Ramos (cell line): ENCODE data around the gene FOXK1.

ENCODE experiments used
- in situ Hi-C: fragments of 300-500 bp; cut with MboI; formaldehyde crosslinking; loops from one replicate; pipeline ENCODE4 v1.14.3; 2022; ENCODE audit warnings: low sequenced_read_pairs; ENCODE audit not compliant: unreplicated experiment

The FOXK1 gene

DNA sequence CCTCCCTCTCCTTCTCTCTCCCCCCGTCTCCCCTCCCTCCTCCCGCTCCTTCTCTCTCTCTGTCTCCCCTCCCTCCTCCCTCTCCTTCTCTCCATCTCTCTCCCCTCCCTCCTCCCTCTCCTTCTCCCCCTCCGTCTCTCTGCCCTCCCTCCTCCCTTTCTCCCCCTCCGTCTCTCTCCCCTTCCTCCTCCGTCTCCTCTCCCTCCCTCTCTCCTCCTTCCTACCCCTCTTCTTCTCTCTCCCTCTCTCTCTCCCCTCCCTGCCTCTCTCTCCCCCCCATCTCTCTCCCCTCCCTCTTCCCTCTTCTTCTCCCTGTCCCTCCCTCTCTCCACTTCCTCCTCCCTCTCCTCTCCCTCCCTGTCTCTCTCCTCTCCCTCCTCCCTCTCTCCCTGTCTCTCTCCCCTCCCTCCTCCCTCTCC, 125.5 kb downstream of the FOXK1 start:
- in situ Hi-C loops, result no loop called here

DNA sequence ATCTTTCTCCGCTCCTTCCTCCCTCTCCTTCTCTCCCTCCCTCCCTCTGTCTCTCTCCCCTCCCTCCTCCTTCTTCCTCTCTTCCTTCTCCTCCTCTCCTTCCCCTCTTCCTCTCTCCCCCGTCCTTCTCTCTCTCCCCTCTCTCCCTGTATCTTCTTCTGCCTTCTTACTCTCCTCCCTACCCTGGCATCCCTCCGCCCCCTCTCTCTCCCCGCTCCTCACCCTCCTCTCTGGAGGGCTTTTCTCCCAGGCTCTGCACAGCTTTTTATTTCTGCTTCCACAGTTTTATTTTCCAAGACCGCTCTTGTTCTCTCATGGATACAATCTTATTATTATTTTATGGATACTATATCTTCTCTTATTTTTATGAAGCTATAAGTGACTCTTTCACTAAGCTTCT, 125.9 kb downstream of the FOXK1 start:
- in situ Hi-C loops, result no loop called here

DNA sequence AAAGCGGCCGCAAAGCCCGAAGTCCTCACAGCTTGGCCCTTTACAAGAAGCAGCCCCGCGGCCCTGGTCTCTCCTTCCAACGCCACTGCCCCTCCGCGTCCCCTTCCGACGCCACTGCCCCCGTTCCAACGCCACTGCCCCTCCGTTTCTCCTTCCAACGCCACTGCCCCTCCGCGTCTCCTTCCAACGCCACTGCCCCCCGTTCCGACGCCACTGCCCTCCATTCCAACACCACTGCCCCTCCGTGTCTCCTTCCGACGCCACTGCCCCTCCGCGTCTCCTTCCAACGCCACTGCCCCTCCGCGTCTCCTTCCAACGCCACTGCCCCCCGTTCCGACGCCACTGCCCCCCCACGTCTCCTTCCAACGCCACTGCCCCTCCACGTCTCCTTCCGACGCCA, 126.5 kb downstream of the FOXK1 start:
- in situ Hi-C loops, result no loop called here

DNA sequence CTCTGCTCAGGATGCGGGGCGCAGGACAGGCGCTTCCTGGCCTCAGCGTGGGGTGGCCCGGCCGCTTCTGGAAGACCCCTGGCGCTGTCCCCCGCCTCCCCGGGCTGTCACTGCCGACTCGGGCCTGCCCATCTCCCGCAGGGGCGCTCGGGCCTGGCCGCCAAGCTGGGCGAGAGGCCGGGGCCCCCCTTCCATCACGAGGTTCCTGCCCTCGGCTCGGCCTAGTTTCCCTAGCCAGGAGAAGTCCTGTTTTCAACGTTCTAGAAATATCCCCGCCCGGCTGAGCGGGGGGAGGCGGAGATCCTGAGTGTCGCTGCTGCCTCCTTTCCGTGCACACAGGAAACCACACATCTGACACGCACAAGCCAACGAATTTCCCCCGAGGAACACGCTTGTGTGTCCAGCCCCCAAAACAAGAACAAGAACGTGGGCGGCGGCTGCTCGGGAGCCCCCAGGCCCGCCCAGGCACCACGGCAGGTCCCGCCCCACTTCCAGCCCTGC, 127.0 kb downstream of the FOXK1 start:
- in situ Hi-C loops, result no loop called here

DNA sequence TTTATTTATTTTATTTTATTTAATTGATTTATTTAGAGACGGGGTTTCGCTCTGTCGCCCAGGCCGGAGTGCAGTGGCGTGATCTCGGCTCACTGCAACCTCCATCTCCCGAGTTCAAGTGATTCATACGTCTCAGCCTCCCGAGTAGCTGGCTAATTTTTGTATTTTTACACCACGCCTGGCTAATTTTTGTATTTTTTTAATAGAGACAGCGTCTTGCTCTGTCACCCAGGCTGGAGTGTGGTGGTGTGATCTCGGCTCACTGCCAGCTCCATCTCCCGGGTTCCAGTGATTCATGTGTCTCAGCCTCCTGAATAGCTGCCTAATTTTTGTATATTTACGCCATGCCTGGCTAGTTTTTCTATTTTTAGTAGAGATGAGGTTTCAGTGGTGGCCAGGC, 127.6 kb downstream of the FOXK1 start:
- in situ Hi-C loops, result no loop called here

DNA sequence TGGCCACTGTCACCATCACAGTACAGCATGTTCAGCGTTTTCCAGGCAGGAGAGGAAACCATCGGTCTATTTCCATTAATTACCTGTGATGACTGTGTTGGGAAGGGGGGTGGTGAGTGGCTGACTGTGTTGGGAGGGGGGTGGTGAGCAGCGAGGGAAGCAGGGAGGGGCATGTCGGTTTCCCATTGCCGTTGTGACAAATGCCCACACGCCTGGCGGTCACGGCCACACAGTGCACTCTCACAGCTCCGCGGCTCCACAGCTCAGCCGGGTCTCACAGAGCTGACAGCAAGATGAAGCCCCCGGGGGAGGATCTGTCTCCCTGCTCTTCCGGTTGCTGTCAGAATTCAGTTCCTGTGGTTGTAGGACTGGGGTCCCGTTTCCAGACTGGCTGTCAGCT, 132.3 kb downstream of the FOXK1 start:
- in situ Hi-C loops, result no loop called here

DNA sequence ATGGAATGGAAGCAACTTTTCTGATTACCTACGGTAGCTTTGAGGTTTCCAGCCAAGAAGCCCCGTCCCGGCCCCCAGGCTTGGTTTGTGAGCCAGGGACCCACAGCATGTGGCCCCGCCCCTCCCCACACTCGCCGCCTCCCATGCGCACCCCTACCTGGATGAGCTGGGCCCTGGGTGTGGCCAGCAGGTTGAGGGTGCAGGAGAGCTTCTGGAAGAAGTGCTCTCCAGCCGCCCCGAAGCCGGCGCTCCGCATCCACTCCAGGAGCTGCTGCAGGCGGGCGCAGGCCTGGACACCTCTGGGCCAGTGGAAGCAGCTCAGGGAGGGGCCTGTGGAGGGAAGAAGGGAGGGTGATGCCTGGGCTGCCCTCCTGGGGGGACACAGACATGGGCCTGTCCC, 133.0 kb downstream of the FOXK1 start:
- in situ Hi-C loops, result no loop called here

DNA sequence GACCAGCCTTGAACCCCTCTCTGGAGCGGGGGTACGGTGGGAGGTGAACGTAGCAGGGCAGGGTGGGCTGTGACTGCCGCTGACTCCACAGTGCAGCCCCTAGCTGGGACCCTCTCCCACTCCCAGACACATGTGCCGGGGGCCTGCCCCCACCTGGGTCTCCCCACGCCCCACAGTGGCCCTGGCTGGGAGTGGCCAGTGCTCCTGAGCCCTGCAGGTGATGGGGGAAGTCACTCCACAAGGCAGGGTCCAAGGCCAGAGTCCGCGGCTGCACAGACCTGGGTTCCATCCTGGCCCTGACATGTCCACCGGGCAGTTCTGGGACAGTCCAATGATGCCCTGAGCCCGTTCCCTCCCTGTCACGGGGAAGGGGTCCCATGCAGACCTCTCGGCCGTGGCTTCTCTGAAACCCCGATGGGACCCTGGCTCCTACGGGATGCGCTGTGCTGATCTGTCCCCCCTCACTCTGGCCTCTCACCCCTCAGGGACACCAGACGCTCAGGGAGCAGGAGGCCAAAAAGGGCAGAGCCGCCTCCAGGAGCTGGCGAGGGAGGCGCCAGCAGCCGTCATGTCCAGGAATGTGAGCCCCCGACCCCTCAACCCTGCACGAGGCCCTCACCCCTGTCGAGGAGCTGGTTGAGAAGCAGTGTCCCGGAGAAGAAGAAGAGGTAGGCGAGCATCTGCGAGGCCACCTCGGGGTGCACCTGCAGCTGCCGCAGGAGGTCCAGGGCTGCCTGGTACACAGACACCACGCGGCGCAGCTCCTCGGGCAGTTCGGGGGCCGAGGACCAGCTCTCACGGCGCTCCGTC, 133.7 kb downstream of the FOXK1 start:
- in situ Hi-C loops, result no loop called here

DNA sequence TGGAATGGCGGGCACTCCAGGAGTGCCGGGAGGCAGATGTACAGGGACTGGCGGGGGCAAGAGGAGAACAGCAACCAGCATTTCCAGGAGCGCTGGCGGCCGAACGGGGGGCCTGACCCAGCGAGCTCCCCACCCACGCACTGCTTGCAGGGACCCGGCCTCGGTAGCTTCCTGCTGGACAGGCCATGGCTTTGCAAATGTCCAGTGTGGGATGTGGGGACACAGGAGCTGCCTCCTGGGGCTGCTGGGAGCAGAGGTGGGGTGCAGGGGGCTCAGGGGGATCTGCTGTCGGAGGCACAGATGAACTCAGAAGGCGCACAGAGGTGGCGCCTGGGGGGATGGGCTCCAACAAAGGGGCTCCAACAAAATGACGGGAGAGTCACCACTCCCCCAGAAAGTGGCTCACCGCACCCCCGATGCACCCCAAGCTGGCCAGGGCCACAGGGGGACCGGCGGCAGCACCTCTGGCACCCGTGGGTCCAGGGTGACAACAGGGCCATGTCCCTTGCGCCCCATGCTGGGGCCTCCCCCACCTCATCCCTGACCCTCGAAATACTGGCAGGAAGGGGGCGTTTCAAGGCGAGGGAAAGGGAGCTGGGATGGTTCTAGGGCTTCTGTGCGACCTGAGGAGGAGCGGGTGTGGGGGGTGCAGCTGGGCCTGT, 134.5 kb downstream of the FOXK1 start:
- in situ Hi-C loops, result no loop called here

DNA sequence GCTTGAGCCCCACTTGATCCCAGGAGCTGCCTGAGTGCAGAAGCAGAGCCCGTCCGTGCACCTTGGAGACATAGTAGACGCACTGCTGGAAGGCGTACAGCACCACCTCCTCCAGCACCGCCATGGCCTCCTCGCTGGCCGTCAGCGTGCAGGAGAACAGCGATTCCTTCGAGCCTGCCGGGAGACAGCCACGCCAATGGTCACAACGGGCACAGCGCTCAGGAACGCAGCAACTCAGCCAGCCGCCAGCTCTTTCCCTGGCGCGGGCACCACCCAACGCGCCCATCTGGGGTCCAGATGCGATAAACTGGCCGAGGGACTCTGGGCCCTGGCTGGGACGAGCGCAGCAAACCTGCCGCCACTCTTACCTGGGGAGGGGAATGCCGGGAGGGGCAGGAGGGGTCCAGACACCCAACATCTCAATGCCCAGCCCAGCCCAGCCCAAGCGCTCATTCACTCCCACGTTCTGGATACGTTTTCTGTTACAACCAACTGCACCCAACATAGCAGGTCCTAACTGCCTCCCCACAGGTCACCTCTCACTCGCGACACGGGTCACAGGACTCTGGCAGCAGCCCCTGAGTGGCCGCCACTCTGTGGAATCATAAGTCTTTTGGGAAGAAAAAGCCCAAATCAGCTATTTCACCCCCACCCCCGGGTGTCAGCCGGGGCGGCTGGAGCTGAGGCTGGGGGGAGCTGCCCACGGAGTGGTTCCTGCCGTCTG, 135.2 kb downstream of the FOXK1 start:
- in situ Hi-C loops, result no loop called here

DNA sequence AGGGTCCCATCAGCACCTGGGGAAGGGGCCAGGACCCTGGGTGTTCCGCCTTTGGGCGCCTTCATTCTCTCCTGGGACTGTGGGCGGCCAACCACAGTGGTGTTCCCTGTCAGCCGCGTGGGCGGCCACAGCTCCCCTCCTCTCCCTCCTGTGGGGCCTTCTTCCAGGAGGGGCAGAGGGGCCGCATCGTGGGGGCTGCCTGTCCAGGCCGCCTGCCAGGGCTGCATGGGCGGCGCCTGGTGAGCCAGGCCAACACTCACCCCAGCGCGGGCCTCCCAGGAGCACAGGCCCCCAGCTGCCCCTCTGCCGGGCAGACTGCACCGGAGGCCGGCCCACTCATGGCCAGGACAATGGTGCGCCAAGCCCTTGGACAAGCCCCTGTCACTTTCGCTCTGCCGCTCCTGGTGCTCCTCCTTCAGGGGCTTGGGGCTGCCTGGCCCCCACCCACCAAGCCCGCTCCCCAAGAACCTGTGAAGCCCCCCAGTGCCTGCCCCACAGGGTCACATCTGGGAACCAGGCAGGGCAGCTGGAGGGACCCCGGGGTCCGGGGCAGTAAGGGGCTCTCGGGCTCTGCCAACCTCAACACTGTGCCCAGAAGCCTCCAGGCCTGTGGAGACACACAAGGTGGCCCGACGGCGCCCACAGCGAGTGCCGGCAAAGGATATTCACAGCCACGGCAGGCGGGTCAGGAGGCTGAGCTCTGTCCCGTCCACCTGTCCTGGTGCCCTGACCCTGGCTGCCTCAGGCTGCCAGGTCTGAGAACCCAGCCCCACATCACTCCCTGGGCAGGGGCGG, 136.1 kb downstream of the FOXK1 start:
- in situ Hi-C loops, result no loop called here

DNA sequence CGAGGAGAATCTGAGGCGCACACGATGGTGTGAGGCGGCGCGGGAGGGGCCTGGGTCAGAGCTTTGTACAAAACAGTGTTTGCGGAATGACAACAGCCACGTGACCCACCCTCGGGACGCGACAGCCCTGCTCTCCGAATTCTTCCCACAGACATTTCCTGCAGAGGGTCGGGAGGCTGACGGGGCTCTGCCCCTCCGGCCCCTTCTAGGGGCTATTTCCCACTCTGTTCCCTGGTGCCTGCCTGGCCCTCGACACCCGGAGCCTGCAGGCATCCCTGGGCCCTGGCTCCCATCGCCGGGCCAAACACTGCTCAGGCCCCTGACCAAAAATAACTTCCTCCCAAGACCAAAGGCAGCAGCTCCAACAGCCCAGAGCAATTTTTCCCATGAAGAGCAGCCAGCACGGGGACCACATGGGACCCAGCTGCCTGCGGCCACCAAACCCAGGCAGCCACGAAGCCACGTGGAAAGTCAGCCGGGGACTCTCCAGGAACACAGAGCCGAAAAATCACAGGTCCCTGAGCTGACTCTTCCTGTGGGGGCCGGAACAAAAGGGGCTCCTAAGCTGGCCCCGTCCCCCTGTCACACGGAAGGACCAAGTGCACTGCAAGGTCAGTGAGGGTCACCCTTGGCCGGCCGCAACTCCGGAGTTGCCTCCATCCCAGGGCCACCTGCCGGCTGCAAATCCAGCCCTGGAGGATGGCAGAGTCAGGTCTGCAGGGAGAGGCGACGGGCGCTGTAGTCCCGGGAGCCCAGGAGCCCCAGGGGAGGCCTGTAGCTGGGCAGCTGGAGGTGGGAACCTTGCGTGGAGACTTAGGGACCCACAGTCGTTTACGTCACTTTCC, 137.7 kb downstream of the FOXK1 start:
- in situ Hi-C loops, result no loop called here

DNA sequence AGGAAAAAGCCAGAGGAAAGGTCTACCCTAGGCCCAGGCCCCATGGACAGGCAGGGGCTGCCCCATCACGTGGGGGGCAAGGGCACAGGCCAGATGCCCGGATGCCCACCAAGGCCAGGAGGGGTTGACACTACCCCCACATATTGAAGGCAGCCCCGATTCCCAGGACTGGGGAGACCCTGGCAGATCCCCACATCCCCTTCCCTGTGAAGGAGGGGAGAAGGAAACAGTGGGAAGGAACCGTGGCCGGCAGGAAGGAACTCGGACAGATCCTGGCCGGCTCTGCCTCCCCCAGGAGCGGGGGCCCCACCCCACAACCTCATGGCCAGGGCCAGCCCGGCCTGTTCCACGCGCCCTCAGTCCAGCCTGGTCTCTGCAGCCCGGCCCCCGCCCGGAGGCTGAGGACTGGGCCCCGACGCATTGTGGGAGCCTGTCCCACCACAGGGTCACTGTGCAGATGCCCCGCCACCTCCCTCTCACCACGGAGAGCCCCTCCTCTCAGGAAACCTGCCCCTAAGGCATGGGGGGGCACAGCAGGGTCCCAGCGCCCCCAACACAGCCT, 138.4 kb downstream of the FOXK1 start:
- in situ Hi-C loops, result no loop called here
